SIG-M5 (cell line): ENCODE measurements around the gene CZIB.
"Not testable (repeated sequence)": the region's sequence is repeated elsewhere in the genome, so short reads cannot be mapped to it uniquely, and the experiment has no call there.

Experiments
- DNase-seq: peaks from one replicate; lab custom pipeline; 2025; lab: John Stamatoyannopoulos, UW

The CZIB gene

DNA sequence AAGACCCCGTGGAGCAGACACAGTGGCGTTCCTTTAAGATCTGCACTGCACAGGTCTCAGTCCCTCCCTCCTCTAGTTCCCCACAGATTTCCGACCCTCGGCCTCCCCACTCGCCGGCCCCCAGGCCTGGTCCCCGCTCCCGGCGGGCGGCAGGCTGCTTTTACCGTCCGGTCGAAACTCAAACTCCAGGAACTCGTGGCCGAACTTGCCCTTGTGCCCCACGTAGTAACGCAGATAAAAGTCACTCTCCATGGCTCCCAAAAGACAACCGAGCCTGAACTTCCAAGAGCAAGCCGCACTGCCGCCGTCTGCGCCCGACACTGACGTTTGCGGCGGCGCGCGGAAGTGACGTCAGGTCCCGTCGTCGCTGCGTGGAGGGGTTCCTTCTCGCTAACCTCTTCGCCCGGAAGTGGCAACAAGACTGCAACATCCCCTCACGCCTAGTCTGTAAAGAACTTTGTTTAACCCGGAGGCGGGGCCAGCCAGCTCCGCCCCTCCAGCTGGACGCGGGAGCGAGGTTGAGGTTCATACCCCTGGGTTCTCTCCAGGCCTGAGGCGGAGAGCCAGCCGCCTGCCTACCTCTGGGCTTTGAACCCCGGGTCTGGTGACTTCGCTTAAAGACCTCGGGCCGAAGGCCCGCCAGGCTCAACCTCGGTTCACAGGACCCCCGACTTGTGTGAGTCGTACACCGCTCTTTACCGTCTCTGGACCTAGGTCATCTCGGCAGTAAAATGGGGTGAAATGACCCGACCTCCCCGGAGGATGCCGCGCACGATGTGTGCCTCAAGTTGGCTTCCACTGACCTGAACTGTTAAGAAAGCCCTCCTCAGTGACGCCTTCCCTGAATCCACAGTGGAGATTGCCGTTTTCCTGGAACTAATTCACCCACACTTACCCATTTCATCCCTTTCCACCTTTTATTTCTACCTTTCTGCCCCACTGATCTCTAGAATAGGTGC is 18.0 kb upstream of the CZIB start, which contains the start of gene MAGOH:
TSS of gene MAGOH (minus strand) at position 322 of the 959 bp plus-strand sequence. CDS start at position 252, 70 bp downstream.
- peak; percentile 52 for DNase-seq

DNA sequence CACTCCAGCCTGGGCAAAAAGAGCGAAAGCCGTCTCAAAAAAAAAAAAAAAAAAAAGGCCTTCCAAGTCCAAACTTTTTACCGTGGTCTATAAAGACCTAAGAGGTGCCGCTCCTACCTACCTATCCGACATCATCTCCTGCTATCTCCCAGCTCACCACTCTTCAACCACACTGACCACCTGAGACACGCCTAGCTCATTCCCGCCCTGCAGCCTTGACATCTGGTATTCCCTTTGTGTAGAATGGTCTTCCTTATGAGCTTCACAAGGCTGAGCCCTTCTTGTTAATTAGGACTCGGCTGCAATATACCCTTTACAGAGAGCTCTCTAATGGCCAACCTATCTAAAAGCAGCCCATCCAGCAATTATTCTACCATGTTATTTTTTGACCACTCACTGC is 17.2 kb upstream of the CZIB start:
- no peak for DNase-seq

DNA sequence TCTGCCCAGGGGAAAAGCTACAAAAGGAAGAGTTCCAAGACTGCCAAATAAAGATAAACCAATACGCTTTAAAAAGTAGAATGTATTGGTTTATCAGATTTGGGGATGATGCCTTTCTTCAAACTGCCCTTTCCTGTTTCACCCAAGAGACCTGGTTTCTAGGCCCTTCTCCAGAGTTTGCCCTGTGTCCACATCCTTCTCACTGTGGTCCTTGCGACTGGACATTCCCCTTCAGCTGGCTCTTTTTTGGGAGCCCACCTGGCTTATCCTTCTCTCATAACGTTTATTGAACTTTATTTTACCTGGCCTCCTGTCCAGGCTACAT is 490 bp upstream of the CZIB start:
- no peak for DNase-seq

DNA sequence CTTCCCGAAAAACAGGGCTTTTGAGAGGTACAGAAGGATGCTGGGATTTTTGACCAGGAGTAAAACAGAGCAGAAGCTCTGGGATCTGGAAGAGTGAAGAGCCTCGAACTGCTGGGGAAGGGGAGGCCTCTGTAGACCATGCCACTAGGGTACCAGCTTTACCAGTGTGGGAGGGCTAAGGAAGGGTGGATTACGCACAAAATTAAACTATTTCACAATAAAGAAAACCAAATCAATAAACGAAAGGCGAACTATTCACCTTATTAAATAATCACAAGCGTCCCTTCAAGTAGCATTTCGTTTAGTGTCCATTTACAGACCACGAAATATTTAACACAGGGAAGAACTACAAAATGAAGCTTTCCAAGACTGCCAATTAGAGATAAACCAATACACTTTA is 723 bp downstream of the CZIB start:
- DNase-seq: no peak

DNA sequence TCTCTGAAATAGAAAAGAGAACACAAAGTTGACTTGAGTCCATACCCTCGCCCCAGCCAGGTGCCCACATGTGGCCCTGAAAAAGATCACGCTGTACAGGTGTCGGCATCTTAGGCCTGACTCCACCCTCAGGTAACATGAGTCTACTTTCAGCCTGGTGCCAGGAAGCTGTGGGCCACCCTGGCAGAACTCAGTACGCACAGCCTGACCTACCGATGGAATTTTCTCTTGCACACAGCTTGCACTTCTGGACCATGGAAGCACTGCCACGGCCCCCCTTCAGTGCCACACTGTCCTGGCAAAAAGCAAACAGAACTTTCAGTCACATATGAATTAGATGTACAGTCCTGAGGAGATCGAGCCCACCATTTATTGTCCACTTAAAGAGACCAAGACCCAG is 2.2 kb downstream of the CZIB start:
- no peak for DNase-seq

DNA sequence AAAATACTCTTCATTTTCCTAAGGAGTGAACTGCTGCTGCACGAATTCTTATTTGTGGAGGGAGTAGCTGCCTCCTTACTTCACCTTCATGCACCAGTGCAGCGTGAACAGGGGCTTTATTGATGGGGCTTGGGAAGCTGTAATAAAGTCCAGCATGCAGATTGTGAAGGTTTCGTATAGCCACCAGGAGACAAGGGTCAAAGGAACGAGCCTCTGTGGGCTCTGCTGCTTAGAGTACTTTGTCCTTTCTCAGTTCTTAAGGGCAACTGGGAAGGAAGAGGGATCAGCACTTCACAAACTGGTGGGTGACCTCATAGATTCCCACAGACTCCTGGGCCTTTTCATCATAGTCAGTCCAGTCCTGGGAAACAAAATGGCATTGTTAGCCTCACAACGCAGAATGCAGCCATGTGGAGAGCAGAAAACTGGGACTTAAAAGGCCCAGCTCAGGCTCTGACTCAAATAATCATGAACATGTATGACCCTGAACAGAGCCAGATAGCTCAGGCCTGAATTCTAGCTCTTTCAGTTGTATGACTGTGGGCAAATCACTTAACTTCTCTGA is 6.0 kb downstream of the CZIB start:
- DNase-seq: no peak

DNA sequence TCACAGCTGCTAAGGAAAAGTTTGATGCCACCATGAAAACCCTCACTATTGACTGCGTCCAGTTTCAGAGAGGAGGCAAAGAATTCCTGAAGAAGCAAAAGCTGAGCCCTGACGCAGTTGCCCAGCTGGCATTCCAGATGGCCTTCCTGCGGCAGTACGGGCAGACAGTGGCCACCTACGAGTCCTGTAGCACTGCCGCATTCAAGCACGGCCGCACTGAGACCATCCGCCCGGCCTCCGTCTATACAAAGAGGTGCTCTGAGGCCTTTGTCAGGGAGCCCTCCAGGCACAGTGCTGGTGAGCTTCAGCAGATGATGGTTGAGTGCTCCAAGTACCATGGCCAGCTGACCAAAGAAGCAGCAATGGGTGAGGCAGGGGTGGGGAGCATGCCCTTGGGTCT is 9.5 kb downstream of the CZIB start:
- DNase-seq: no peak

DNA sequence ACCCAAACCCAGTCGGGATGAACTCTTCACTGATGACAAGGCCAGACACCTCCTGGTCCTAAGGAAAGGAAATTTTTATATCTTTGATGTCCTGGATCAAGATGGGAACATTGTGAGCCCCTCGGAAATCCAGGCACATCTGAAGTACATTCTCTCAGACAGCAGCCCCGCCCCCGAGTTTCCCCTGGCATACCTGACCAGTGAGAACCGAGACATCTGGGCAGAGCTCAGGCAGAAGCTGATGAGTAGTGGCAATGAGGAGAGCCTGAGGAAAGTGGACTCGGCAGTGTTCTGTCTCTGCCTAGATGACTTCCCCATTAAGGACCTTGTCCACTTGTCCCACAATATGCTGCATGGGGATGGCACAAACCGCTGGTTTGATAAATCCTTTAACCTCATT is 10.1 kb downstream of the CZIB start:
- DNase-seq: no peak

DNA sequence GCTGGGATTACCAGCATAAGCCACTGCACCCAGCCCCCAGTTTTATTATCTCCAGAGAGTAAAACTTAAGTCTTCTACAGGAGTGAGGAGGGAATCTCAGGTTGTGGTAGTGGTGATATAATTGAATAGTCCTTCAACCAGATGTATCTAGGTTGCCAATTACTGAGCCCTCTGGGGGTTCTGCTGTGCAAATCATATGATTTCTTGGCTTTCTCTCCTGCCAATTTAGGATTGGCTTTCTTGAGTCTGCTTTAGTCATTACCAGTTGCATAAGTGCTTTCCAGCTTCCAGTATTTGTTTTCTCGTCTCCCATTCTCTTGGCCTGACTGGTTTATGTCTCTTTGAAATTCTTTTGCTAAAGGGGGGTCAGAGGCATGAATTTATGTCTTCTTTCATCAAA is 12.7 kb downstream of the CZIB start:
- DNase-seq: no peak

DNA sequence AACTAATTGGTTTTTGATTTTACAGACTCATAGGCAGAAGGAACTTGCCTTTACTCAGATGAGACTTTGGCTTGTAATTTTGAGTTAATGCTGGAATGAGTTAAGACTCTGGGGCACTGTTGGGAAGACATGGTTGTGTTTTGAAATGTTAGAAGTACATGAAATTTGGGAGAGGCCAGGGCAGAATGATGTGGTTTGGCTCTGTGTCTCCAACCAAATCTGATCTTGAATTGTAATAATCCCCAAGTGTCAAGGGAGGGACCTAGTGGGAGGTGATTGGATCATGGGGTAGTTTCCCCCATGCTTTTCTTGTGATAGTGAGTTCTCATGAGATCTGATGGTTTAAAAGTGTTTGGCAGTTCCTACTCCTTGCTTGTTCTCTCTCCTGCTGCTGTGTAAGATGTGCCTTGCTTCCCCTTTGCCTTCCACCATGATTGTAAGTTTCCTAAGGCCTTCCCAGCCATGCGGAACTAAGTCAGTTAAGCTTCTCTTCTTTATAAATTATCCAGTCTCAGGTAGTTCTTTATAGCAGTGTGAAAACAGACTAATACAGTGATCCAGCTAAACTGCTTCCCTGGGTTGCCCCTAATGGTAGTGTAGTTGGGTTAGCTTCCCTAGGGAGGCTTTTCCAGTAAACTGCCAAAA is 13.6 kb downstream of the CZIB start:
- DNase-seq: no peak

DNA sequence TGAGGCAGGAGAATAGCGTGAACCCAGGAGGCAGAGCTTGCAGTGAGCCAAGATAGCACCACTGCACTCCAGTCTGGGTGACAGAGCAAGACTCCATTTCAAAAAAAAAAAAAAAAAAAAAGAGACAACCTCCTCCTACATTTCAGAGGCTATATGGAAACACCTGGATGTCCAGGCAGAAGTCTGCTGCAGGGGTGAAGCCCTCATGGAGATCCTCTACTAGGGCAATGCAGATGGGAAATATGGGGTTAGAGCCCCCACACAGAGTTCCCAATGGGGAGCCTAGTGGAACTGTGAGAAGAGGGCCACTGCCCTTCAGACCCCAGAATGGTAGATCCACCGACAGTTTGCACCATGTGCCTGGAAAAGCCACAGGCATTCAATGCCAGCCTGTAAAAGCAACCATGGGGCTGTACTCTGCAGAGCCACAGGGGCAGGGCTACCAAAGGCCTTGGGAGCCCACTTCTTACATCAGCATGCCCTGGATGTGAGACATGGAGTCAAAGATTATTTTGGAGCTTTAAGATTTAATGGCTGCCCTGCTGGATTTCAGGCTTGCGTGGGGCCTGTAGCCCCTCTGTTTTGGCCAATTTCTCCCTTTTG is 14.2 kb downstream of the CZIB start:
- DNase-seq: not testable (repeated sequence)

DNA sequence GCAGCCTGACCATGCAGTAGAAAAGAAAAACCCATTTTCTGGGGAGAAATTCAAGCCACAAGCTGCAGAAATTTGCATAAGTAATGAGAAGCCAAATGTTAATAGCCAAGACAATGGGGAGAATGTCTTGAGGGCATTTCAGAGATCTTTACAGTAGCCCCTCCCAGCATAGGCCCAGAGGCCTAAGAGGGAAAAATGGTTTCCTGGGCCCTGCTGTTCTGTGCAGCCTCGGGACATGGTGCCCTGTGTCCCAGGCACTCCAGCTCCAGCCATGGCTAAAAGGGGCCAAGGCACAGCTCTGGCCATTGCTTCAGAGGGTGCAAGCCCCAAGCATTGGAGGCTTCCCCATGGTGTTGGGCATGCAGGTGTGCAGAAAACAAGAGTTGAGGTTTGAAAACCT is 14.9 kb downstream of the CZIB start:
- not testable (repeated sequence) for DNase-seq

DNA sequence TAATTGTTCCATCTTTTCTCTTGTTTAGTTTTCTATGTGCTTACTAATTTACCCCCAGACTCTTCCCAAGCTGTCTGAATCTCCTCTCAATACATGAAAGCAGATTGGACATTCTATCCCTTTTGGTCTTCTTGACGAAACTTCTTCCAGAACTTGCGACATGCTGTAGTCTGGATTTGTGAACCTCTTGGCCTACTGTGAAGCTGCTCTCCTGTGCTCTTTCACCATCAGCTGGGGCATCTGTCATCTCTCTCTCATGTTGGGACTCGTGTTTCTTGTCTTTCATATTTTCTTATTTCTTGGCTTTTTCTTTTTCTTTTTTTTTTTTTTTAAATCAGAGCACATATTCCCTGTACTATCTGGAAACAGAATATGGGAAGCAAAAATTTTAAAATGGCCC is 17.0 kb downstream of the CZIB start:
- no peak for DNase-seq

DNA sequence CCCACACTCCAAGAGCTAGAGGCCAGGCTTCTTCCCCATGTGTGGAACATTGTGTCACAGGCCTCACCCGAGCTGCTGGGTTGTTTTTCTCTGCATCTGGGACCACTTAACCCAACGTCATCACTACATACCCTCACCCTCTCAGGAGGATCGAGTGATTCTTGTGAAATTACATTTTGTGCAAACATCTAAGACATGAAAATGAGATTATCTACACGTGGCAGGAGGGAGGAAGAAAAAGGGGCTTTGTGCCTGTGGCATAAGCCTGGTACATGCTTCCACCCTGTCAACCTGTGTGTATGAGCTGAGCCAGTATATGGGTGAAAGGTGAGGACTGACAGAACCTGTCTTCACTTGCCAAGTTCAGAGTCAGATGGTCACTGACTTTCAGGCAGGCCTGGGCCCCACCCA is 22.2 kb downstream of the CZIB start:
- DNase-seq: no peak

DNA sequence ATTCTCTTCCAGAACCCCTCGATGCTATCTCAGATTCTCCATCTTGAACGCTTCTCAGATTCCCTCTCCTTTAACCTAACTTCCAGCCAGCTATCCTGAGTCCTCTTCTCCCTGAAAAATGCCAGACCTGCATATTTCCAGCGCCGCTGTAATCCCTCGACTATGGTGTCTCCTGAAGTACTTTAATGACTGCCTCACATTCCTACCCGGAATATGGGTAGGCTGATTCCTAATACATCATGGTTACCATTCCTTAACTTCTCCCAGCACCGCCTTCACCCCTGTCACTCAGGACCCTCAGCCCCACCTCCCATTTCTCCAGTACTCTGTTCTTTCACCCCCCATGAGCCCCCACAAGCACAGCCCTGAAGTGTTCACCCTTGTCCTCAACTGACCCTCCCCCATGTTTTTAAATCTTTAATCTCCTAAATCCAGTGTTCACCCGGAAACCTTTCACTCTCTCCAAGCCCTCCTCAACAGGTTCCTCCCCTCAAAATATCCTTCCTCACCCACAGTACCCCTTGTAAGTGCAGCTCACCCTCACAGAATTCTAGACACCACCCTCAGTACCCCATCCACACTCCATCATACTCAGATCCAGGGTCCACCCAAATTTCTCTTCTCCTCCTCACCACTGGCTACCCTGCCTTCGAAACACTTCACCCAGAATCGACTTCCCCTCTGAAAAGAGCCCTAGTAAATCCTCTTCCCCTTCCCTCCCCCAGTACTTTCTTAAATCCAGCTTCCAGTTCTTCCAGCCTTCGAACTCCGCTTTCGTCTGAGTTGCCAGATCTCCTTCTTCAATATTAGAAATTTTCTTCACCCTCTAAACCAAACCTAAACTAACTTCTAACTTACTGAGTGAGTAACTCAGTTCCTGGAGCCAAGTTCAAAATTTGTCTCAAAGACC is 22.9 kb downstream of the CZIB start:
- no peak for DNase-seq

DNA sequence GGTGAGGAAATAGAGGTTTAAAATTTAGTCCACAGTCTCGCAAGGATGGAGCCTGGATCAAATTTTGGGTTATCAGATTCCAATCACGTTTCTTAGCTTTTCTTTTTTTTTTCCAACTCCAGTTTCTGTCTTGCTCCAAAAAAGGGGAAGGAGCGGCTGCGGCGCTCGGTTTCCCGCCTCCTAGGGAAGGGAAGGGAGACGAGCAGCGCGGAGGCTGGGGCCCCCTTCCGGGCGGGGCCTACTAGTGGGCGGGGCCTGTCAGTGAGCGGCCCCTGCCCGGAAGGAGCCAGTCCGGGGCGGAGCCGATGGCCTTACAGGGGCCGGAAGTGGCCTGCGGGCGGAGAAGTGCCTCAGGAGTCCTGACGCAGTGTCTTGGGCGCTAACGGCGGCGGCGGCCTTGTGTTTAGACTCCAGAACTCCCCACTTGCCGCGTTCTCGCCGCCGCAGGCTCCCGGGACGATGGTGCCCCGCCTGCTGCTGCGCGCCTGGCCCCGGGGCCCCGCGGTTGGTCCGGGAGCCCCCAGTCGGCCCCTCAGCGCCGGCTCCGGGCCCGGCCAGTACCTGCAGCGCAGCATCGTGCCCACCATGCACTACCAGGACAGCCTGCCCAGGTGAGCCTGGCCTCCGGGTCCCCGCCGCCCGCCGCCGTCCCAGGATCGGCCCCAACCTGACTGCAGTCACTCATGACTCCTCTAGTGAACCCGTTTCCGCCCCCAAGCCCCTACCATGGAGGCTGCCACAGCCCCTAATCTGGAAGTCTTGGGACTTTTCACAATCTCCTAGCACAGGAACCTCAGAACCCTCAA is 23.7 kb downstream of the CZIB start, which contains the start of gene CPT2:
TSS of gene CPT2 (plus strand) at position 340 of the 806 bp plus-strand sequence. CDS start at position 460, 120 bp downstream.
- DNase-seq: peak; percentile 21

DNA sequence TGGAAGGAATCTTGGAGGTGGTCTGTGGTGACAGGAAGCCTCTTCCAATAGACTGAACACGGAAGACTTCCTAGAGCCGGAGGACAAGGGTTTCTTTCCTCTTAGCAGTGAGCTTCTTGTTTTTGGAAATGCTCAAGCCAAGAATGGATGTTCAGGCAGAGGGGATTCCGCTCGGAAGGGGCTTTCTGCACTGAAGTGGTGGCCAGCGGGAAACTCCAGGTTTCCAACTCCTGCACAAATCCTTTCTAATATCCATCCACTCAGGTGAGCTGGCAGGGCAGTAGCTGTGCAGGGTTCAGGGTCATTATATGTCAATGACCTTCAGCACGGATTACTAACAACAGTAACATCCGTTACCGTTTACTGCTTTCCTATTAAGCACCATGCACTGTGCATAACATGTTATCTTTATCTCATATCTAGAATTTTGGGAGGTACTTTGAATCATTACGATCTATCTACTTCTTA is 24.4 kb downstream of the CZIB start:
- no peak for DNase-seq

DNA sequence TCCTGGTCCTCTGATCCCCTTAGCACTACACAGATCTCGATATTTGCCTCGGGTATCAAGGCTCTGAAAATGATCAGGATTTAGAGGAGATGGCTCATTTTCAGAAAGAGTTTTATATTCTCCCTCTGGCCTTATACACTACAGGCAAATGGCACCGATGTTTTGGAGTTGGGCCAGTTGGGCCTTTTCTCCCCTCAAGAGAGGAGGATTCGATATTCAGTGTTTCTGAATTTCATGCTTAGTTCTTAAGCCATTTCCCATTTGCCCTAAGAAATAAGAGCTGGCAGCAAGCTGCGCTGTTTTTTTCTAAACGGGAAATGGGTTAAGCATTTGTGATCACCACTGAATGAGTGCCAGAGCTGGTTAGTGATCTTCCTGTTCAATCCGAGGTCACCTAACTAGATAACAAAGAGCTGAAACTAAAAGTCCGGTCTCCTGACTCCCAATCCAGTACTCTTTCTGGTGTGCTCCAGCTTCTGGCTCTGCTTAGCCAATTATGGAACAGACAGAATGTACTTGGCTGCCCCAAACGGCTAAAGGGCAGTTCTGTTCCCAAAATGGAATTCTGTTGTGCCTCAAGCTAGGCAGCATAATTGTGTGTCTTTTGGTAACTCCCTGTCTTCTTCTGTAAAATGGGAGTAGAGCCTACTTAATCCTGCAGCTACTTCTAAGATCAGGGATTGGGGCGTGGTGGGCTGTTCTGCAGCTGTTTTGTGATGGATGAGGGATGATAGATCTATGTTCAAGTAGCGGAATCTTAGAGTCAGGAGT is 25.0 kb downstream of the CZIB start:
- no peak for DNase-seq

DNA sequence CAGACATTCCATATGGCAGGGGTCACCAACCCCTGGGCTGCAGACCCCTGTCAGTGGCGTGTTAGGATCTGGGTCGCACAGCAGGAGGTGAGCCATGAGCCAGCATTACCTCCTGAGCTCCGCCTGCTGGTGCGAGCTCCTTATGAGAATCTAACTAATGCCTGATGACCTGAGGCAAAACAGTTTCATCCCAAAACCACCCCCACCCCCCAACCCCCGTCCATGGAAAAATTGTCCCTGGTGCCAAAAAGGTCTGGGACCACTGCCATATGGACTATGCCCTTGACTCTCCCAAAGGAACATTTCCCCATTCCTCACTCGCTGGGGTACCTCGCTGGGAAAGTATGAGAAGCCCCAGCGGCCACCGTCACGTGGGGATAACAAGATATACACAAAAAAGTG is 30.2 kb downstream of the CZIB start:
- no peak for DNase-seq

DNA sequence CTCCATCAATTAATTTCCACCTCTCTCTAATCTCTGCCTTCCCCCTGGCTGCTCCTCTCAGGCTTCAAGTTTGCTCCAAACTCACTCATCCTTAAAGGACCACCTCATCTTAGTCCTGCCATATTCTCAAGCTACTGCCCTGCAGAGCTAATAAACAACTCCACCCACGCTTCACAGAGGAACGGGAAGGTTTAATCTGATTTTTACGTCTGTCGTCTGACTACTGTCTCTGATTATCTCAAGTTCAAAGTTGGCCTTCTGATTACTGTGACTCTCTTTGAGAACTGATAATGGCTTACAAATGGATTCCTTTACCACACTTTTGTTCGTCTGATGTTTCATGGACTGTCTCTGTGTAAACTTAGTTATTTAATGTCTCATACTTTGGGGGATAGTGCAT is 31.4 kb downstream of the CZIB start:
- no peak for DNase-seq
